ENCODE measurements around the gene NPFF.

NPFF gene

GRCh38 chr12:53513712-53514410 lies 6.6 kb upstream of the NPFF start:
- DNase-seq = no peak

GRCh38 chr12:53510181-53510812 lies 3.0 kb upstream of the NPFF start:
- DNase-seq = no peak

- DNase-seq = peak; percentile 88 to 89
These were observed 1.4 kb upstream of the NPFF start for GRCh38 chr12:53508534-53509170.

GRCh38 chr12:53507603-53507885 lies 260 bp upstream of the NPFF start:
- DNase-seq = no peak

- no peak for DNase-seq
These were observed 866 bp downstream of the NPFF start for GRCh38 chr12:53506450-53506785.

DNA sequence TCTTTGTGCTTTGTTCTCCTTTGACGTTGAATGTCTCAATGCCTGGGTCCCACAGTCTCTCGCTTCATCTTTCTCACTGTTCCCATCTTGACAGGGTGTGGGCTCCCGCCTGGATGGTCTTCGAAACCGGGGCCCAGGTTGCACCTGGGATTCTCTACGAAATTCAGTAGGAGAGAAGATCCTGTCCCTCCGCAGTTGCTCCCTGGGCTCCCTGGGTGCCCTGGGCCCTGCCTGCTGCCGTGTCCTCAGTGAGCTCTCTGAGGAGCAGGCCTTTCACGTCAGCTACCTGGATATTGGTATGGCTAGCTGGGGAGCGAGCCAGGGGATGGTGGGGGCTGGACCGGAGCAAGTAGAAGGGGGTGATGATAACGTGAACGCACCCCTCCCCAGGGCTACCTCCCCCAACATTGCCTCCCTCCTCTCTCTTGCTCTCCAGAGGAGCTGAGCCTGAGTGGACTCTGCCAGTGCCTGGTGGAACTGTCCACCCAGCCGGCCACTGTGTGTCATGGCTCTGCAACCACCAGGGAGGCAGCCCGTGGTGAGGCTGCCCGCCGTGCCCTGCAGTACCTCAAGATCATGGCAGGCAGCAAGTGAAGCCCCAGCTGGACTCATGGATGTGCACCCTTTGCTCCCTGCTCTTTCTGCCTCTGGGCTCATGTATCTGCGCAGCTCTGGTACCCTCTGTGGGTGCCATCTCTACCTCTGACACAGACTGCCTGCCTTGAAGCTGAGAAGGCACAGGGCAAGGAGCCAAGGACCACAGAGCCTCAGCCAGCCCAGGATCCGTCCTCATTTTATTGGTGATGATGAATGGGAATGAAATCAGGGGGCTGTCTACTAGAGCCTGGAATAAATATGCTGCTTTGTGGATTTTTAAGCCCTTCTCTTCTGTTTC lies 1.5 kb downstream of the NPFF start:
- DNase-seq = no peak

GRCh38 chr12:53505086-53505485 lies 2.2 kb downstream of the NPFF start:
- no peak for DNase-seq

GRCh38 chr12:53504004-53504920 lies 3.0 kb downstream of the NPFF start:
- no peak for DNase-seq

- DNase-seq = no peak
These were observed 4.1 kb downstream of the NPFF start for GRCh38 chr12:53502983-53503728.

- DNase-seq = no peak
These were observed 5.0 kb downstream of the NPFF start for GRCh38 chr12:53502331-53502730.

- no peak for DNase-seq
These were observed 5.6 kb downstream of the NPFF start for GRCh38 chr12:53501615-53502181.

DNA sequence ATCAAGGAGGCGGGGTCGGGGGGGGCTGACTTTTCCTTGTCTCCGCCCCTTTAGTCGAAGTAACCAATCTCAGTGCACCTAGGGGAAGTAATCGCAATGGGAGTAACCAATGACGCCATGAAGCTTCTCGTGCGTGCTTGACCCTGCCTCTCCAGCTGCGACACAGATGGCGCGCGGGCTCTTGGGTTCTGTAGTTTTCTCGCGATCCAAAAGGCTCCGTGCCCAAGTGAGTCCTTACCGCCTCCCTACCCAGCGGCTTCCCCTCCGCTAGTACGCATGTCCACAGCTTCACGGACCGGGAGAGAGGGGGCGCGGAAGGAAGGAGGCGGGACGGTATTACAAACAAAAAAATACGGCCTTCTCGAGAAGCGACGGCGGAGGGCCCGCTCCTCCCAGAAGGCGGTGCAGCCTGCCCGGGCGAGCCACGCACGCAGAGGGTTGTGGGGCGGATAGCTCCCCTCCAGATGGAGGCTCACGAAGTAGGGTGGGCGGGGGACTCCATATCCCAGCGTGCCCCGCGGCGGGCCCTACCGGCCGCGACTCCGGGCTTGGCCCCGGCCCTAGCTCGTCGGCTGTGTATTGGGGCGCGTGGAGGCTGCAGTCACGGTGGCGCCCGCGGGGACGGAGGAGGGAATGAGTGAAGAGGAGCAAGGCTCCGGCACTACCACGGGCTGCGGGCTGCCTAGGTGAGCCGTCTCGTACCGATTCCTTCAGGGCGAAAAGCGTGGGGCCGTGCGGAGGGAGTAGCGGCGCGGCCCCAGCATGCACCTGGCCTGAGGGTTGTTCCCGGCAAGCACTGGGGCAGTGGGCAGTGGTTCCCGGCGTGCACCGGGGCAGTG lies 6.3 kb downstream of the NPFF start, which contains the start of gene TARBP2:
TSS of gene TARBP2 (plus strand) at position 508 of the 839 bp plus-strand sequence. CDS start at position 634, 126 bp downstream.
- DNase-seq = peak; percentile 93 to 97

DNA sequence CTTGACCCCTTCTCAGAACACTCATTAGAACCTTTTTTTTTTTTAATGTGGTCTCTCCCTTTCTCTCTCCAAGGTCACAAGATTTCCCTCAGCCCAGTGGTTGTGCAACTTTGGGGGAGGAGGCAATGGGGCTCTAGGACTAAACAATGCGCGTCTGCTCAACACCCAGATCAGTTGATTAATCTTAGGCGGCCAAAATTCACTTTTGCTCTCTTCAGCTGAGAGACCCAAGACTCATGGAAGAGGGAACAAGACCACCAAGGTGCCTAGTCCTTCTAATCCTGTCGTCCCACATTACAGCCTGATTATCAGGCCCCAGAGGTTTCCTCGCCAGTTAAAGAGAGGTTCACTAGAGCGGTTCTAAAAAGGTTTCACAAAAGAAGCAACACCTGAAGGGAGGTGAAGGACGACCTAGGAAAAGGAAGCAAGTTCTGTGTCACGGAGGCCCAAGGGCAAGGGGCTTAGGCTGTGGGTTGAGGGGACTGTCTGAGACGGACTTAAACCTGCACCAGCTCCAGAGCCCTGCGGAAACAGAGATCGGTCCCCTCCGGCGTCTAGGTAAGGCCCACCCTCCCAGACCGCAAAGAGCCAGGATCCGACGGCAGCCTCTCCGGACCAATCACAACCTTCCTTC lies 7.0 kb downstream of the NPFF start:
- no peak for DNase-seq

- DNase-seq = peak; percentile 59 to 72
These were observed 7.8 kb downstream of the NPFF start, which contains the start of gene MAP3K12 for GRCh38 chr12:53499266-53500141. Gene MAP3K12, minus strand, starts transcription at chr12:53499458. Its CDS starts 12,067 bp downstream, at chr12:53487391.

DNA sequence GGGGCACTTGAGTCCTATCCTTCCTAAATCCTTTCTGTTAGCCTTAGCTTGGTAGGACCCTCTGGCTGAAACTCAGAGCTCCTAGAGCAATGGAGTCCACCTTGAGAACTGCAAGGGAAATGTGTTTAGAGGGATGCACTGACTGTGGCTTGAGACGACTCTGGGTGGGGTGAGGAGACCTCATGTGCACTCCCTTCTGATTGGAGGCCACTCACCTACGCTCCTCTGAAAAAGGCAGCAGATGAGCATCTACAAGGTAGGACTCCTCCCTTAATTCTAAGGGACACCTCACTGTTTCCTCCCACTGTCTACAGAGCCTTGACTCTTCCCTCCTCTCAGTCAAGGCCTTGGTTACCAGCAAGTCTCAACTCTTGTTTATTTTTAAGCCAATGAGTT lies 9.1 kb downstream of the NPFF start:
- no peak for DNase-seq

GRCh38 chr12:53497461-53497860 lies 9.8 kb downstream of the NPFF start:
- no peak for DNase-seq

DNA sequence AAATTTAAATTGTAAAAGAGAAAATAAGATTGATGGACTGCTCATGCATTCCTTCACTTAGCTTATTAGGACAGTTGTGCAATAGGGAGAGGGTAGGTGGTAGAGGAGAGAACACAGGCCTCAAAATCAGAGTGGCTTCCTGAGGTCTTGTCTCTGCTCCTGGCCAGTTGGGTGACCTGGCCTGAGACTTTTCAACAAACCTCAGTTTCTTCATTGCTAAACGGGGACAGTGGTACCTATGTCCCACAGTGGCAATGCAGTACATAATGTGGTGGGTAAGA lies 10.6 kb downstream of the NPFF start:
- DNase-seq = no peak

DNA sequence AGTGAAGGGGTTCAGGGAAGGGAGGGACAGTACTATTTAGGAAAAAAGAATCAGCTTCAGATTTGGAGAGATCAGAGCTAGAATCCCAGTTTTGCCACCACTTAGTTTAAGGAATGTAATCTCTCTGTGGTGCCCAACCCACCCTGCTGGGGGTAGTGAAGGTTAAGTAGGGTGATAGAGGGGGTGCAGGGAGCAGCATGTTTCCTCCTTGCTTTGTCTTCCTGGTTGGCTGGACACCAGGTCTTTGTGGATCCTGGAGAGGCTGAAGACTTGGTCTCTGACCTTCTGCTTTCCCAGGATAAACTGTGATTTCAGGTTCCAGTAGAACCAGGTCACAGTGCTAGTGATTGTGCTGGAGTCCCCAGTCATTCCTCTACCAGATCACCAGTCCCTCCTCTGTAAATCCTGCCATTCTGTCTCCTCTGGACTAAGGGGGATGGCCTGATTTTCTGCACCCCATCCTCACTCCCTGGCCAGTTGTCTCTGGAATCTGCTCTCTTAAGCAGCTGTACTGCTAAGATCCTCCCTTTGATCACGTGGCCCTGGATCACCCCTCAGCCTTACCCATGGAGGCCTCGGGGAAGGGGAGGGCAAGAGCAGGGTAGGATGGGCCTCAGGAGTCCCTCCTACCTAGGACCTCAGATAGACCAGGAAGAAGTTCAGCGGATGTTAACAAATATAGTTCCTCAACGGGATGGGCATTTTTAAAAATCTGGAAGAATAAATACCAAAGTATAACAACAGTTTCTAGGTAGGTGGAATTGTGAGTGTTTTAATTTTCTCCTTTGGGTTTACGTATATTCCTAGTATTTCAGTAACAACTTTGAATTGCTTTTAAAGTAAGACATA lies 11.2 kb downstream of the NPFF start:
- no peak for DNase-seq
